ENCODE data around the gene SPIB.

Gene SPIB

DNA sequence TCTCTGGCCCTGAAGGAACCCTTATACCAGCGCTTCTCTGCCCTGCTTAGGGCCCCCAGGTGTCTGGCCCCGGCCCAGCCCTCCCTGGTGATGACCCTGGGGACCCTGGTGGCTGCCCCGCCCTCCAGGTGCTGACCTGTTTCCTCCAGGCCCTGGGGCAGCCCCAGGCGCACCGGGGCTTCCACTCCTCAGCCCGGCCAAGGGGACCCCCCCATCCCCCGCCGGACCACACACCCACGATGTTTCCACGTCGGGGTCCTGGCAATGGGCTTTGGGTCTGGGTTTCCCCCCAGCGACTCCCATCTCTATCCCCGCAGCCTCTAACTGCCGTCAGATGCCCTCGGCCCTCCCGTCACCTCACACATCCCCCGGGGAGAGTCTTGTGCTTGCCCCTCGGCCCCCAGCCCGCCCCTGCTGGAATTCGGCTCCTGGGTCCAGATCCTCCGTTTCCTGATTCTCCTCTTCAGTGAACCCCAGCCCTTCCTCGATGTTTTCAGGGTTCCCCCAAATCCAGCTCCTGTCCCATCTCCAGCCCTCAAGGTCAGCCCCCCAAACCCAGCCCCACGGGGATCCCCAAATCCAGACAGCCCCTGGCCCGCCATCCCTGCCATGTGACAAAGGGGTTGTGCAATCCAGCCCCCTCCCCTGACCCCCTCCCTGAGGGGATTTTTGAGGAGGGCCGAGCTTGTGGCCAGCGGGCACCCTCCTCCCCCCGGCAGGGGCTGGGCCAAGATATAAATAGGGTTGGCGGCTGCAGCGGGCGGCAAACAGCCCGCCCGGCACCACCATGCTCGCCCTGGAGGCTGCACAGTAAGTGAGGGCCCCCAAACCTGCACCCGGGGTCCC, at the start of gene SPIB:
Gene SPIB (plus strand): TSS at position 763 of the 846 bp plus-strand sequence. CDS start 25 bp downstream, at position 788.
- no peak for DNase-seq (ENCODE audit: low read depth, low spot score)
- H3K4me3 ChIP-seq, result no peak within 1 kb of the TSS
- no peak within 1 kb of the TSS for H3K27ac ChIP-seq
- H3K9ac ChIP-seq (ENCODE audit: insufficient read length), result no peak within 1 kb of the TSS
- no peaks in the 10 kb centered on the region for H3K9me3 ChIP-seq (ENCODE audit: low read depth, low read length)
- TF ChIP-seq FOXP2 (optimal IDR thresholded peaks at IDR 0.05; ENCODE audit: control extremely low read depth, extremely low read length, insufficient read depth) (no peak), EZH2 (IDR thresholded peaks at IDR 0.05) (no peak), POLR2AphosphoS5 (IDR thresholded peaks at IDR 0.05; ENCODE audit: borderline replicate concordance, low read depth, low read length) (no peak)
- H3K36me3 ChIP-seq (ENCODE audit: insufficient read depth, low read length), result no peaks in the 10 kb centered on the region; the same call in 1 of the 2 replicates

DNA sequence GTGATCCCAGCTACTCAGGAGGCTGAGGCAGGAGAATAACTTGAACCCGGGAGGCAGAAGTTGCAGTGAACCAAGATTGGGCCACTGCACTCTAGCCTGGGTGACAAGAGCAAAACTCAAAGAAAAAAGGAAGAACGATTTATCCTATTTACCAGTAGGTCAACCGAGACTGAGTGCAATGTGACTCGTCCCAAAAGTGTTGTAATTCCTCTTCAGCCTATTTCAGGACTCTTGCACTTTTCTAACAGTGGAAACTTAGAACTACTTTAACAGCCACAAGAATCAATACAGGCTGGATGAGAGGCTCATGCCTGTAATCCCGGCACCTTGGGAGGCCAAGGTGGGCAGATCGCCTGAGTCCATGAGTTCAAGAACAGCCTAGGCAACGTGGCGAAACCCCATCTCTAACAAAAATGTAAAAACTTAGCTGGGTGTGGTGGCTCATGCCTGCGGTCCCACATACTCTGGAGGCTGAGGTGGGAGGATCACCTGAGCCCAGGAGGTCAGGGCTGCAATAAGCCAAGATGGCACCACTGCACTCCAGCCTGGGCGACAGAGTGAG, 46.7 kb upstream of the SPIB start:
- no peak overlapping the region for H3K27ac ChIP-seq

DNA sequence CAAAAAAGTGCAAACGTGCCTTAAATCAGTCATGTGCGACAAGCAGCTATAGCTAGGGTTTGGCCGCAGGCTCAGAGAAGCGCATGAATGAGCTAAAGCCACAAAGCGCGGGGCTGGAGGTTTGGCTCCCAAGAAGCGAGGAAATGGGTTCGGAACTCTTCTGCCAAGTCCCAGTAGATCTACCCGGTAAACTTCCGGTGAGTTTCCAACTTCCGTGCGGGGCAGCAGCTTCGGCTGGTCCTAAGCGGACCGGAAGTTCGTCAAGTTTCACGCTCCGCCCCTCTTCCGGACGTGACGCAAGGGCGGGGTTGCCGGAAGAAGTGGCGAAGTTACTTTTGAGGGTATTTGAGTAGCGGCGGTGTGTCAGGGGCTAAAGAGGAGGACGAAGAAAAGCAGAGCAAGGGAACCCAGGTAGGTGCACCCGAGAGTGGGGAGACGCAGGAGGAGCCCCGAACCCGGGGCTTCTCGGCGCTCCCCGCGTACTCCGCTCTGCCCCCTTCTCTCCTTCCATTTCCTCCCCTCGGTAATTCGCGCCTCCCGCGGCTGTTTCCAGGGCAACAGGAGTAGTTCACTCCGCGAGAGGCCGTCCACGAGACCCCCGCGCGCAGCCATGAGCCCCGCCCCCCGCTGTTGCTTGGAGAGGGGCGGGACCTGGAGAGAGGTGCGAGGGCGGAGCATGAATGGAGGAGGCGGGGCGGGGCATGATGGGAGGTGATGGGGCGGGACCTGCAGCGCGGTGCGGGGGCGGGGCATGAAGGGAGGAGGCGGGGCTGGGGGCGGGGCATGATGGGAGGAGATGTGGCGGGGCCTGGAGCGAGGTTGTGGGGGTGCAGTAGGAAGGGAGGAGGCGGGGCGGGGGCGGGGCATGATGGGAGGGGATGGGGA, 42.3 kb upstream of the SPIB start, which contains the start of gene NR1H2:
Gene NR1H2 (plus strand): TSS at position 292 of the 885 bp plus-strand sequence. CDS start 1,149 bp downstream, outside the sequence.
- peak within 1 kb of the TSS; percentile 99 for H3K27ac ChIP-seq
- TF ChIP-seq POLR2AphosphoS5 (IDR thresholded peaks at IDR 0.05; ENCODE audit: borderline replicate concordance, low read depth, low read length) (peak; percentile 76), EZH2 (IDR thresholded peaks at IDR 0.05) (no peak)

More for the DNA sequence above, 46.7 kb upstream of the SPIB start:
- H3K9ac ChIP-seq (ENCODE audit: insufficient read length), result no peak overlapping the region
- no peak for DNase-seq (ENCODE audit: low read depth, low spot score)
- H3K4me3 ChIP-seq, result no peak overlapping the region
- no peak for TF ChIP-seq POLR2AphosphoS5 (IDR thresholded peaks at IDR 0.05; ENCODE audit: borderline replicate concordance, low read depth, low read length)
- TF ChIP-seq EZH2 (IDR thresholded peaks at IDR 0.05), result no peak
- TF ChIP-seq FOXP2 (optimal IDR thresholded peaks at IDR 0.05; ENCODE audit: control extremely low read depth, extremely low read length, insufficient read depth), result no peak
- H3K9me3 ChIP-seq (ENCODE audit: low read depth, low read length), result no peaks in the 10 kb centered on the region
- H3K36me3 ChIP-seq (ENCODE audit: insufficient read depth, low read length), result no peaks in the 10 kb centered on the region

DNA sequence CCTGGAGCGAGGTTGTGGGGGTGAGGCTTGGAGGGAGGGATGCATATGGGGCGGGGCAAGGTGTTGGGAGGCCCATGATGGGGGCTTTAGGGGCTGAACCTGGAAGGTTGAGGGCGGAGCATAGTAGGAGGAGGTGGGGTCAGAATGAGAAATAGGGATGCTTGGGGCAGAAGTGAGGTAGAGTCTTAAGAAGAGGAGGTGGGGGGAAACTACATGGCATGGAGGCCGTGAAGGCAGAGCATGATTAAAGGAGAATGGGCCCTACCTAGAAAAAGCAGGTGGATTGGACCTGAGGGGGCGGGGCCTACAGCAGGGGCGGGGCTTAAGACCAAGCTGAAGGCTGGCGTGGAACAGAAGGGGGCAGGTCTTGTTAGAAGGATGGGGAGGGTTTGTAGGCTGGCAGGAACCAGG, 41.7 kb upstream of the SPIB start:
- H3K9me3 ChIP-seq (ENCODE audit: low read depth, low read length), result no peaks in the 10 kb centered on the region
- no peak for DNase-seq (ENCODE audit: low read depth, low spot score)
- H3K27ac ChIP-seq, result no peak overlapping the region
- H3K4me3 ChIP-seq, result peak overlapping the region; percentile 51
- TF ChIP-seq POLR2AphosphoS5 (IDR thresholded peaks at IDR 0.05; ENCODE audit: borderline replicate concordance, low read depth, low read length), result no peak
- TF ChIP-seq EZH2 (IDR thresholded peaks at IDR 0.05), result no peak
- no peak for TF ChIP-seq FOXP2 (optimal IDR thresholded peaks at IDR 0.05; ENCODE audit: control extremely low read depth, extremely low read length, insufficient read depth)
- no peak overlapping the region for H3K9ac ChIP-seq (ENCODE audit: insufficient read length)
- H3K36me3 ChIP-seq (ENCODE audit: insufficient read depth, low read length), result peaks cover 27% of the 10 kb centered on the region; the same call in 1 of the 2 replicates

More for the DNA sequence above, 42.3 kb upstream of the SPIB start, which contains the start of gene NR1H2:
- Histone ChIP-seq H3K9me3 (ENCODE audit: low read depth, low read length) (no peaks in the 10 kb centered on the region), H3K4me3 (peak within 1 kb of the TSS; percentile 91), H3K9ac (ENCODE audit: insufficient read length) (peak within 1 kb of the TSS; percentile 95), H3K36me3 (ENCODE audit: insufficient read depth, low read length) (peaks cover 26% of the 10 kb centered on the region; the same call in 1 of the 2 replicates)
- peak; percentile 96 for DNase-seq (ENCODE audit: low read depth, low spot score)

DNA sequence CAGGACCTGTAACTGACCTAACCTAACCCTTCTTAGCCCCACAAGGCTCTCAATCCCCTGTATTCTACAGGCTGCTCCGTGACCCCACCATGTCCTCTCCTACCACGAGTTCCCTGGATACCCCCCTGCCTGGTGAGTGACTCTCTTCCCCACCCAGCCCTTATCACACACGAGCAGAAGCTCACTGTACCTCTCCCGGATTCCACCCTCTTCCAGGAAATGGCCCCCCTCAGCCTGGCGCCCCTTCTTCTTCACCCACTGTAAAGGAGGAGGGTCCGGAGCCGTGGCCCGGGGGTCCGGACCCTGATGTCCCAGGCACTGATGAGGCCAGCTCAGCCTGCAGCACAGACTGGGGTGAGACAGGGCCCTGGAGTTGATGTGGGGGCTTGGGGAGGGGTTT, 41.2 kb upstream of the SPIB start:
- Histone ChIP-seq H3K4me3 (no peak overlapping the region), H3K36me3 (ENCODE audit: insufficient read depth, low read length) (peaks cover 29% of the 10 kb centered on the region; the same call in 1 of the 2 replicates), H3K9me3 (ENCODE audit: low read depth, low read length) (no peaks in the 10 kb centered on the region), H3K9ac (ENCODE audit: insufficient read length) (no peak overlapping the region), H3K27ac (no peak overlapping the region)
- TF ChIP-seq EZH2 (IDR thresholded peaks at IDR 0.05) (no peak), FOXP2 (optimal IDR thresholded peaks at IDR 0.05; ENCODE audit: control extremely low read depth, extremely low read length, insufficient read depth) (no peak), POLR2AphosphoS5 (IDR thresholded peaks at IDR 0.05; ENCODE audit: borderline replicate concordance, low read depth, low read length) (no peak)
- DNase-seq (ENCODE audit: low read depth, low spot score), result no peak

DNA sequence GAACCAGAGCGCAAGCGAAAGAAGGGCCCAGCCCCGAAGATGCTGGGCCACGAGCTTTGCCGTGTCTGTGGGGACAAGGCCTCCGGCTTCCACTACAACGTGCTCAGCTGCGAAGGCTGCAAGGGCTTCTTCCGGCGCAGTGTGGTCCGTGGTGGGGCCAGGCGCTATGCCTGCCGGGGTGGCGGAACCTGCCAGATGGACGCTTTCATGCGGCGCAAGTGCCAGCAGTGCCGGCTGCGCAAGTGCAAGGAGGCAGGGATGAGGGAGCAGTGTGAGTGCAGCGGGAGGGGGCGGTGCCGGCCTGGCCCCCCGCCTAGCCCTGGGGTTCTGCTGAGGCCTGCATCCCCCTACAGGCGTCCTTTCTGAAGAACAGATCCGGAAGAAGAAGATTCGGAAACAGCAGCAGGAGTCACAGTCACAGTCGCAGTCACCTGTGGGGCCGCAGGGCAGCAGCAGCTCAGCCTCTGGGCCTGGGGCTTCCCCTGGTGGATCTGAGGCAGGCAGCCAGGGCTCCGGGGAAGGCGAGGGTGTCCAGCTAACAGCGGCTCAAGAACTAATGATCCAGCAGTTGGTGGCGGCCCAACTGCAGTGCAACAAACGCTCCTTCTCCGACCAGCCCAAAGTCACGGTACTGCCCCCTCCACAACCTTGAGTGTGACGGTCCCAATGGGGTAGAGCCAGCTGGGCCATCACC, 40.4 kb upstream of the SPIB start:
- no peak for DNase-seq (ENCODE audit: low read depth, low spot score)
- Histone ChIP-seq H3K36me3 (ENCODE audit: insufficient read depth, low read length) (peaks cover 29% of the 10 kb centered on the region; the same call in 1 of the 2 replicates), H3K9me3 (ENCODE audit: low read depth, low read length) (no peaks in the 10 kb centered on the region), H3K4me3 (no peak overlapping the region), H3K9ac (ENCODE audit: insufficient read length) (no peak overlapping the region), H3K27ac (no peak overlapping the region)
- TF ChIP-seq POLR2AphosphoS5 (IDR thresholded peaks at IDR 0.05; ENCODE audit: borderline replicate concordance, low read depth, low read length) (no peak), FOXP2 (optimal IDR thresholded peaks at IDR 0.05; ENCODE audit: control extremely low read depth, extremely low read length, insufficient read depth) (no peak), EZH2 (IDR thresholded peaks at IDR 0.05) (no peak)

DNA sequence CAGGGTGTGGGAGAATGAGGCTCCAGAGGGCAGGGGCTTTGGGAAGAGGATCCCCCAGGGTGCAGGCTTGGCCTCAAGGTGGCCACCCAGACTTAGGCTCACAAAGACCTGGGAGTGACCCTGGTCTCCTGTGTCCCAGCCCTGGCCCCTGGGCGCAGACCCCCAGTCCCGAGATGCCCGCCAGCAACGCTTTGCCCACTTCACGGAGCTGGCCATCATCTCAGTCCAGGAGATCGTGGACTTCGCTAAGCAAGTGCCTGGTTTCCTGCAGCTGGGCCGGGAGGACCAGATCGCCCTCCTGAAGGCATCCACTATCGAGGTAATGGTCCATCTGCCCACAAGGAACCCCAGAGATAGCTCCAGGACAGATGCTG, 39.9 kb upstream of the SPIB start:
- H3K36me3 ChIP-seq (ENCODE audit: insufficient read depth, low read length), result peaks cover 29% of the 10 kb centered on the region; the same call in 1 of the 2 replicates
- no peak for TF ChIP-seq EZH2 (IDR thresholded peaks at IDR 0.05)
- no peak for TF ChIP-seq POLR2AphosphoS5 (IDR thresholded peaks at IDR 0.05; ENCODE audit: borderline replicate concordance, low read depth, low read length)
- no peak for TF ChIP-seq FOXP2 (optimal IDR thresholded peaks at IDR 0.05; ENCODE audit: control extremely low read depth, extremely low read length, insufficient read depth)
- H3K4me3 ChIP-seq, result no peak overlapping the region
- H3K9ac ChIP-seq (ENCODE audit: insufficient read length), result no peak overlapping the region
- no peaks in the 10 kb centered on the region for H3K9me3 ChIP-seq (ENCODE audit: low read depth, low read length)
- DNase-seq (ENCODE audit: low read depth, low spot score), result no peak
- H3K27ac ChIP-seq, result no peak overlapping the region

Data from SK-N-MC (cell line).